ENCODE measurements around the gene PGAM2.

GRCh38 chr7:44080686-44081265 lies 15.4 kb upstream of the PGAM2 start:
- TF ChIP-seq EZH2phosphoT487 (IDR thresholded peaks at IDR 0.05; ENCODE audit: insufficient read depth, low read depth) (no peak), EZH2 (IDR thresholded peaks at IDR 0.05; ENCODE audit: insufficient read depth, poor library complexity, severe bottlenecking) (no peak)
